GM23338 (cell line): Measurements from ENCODE around the gene SDHA. TPM values are rescaled to one million over a fixed set of nuclear protein-coding genes. Genes with fewer than 3 reads are reported as not detected.
"Not testable (repeated sequence)": the region's sequence is repeated elsewhere in the genome, so short reads cannot be mapped to it uniquely, and the experiment has no call there.

Experiments used
- ATAC-seq: fragments of 200-7000 bp; cut with Tn5 transposase; 3 replicates; pipeline ENCODE4 v1.9.1; 2020
- DNase-seq: peaks from one replicate; pipeline ENCODE4 v3.0.0-alpha.2; 2015; ENCODE audit warnings: low spot score
- H2AFZ ChIP-seq: fragments of 200-600 bp; sonication (generic); 2 replicates; pipeline ENCODE4 v1.8.0; 2016; ENCODE audit warnings: antibody characterized with exemption, mild to moderate bottlenecking, moderate library complexity
- H3F3A ChIP-seq: fragments of 200-600 bp; sonication (generic); replicated peaks from 2 replicates; pipeline ENCODE4 v1.8.0; 2017; ENCODE audit warnings: antibody characterized with exemption, mixed run types, low read depth
- H3K27ac ChIP-seq: fragments of 200-600 bp; sonication (generic); 2 replicates; pipeline ENCODE4 v1.6.1; 2016; ENCODE audit warnings: low read depth
- H3K27me3 ChIP-seq: fragments of 200-600 bp; sonication (generic); 2 replicates; pipeline ENCODE4 v1.8.0; 2016; ENCODE audit warnings: mild to moderate bottlenecking, mixed run types, moderate library complexity; ENCODE audit not compliant: insufficient read depth
- H3K36me3 ChIP-seq: fragments of 200-600 bp; sonication (generic); 2 replicates; pipeline ENCODE4 v1.8.0; 2016; ENCODE audit warnings: mild to moderate bottlenecking; ENCODE audit not compliant: insufficient read depth
- H3K4me1 ChIP-seq: fragments of 200-600 bp; sonication (generic); 2 replicates; pipeline ENCODE4 v1.8.0; 2016; ENCODE audit warnings: mild to moderate bottlenecking, moderate library complexity; ENCODE audit not compliant: insufficient read depth
- H3K4me2 ChIP-seq: fragments of 200-600 bp; sonication (generic); 2 replicates; pipeline ENCODE4 v1.7.1; 2017; ENCODE audit warnings: mixed run types
- H3K4me3 ChIP-seq: fragments of 200-600 bp; sonication (generic); 2 replicates; pipeline ENCODE4 v1.6.1; 2016; ENCODE audit warnings: mixed run types
- H3K79me2 ChIP-seq: fragments of 200-600 bp; sonication (generic); replicated peaks from 2 replicates; pipeline ENCODE4 v1.8.0; 2017; ENCODE audit warnings: mild to moderate bottlenecking; ENCODE audit not compliant: insufficient read depth
- H3K9me2 ChIP-seq: fragments of 200-600 bp; sonication (generic); 2 replicates; pipeline ENCODE4 v1.8.0; 2017; ENCODE audit not compliant: insufficient read depth
- H4K20me1 ChIP-seq: fragments of 200-600 bp; sonication (generic); replicated peaks from 2 replicates; pipeline ENCODE4 v1.8.0; 2017; ENCODE audit warnings: mild to moderate bottlenecking; ENCODE audit not compliant: insufficient read depth
- H3K27ac Mint-ChIP-seq: 2 replicates; pipeline ENCODE4 v1.8.0; 2020; ENCODE audit warnings: inconsistent platforms, mild to moderate bottlenecking, moderate library complexity, mixed read lengths
- H3K27me3 Mint-ChIP-seq: 3 replicates; pipeline ENCODE4 v1.8.0; 2022; ENCODE audit warnings: low read depth, mild to moderate bottlenecking, moderate library complexity, mixed read lengths, inconsistent platforms; ENCODE audit not compliant: insufficient read depth, poor library complexity
- H3K36me3 Mint-ChIP-seq: 3 replicates; pipeline ENCODE4 v1.8.0; 2021; ENCODE audit warnings: low read depth, mild to moderate bottlenecking, inconsistent platforms, moderate library complexity, mixed read lengths
- H3K4me1 Mint-ChIP-seq: 3 replicates; pipeline ENCODE4 v1.8.0; 2020; ENCODE audit warnings: mild to moderate bottlenecking, inconsistent platforms, mixed read lengths
- H3K4me3 Mint-ChIP-seq: 3 replicates; pipeline ENCODE4 v1.8.0; 2021; ENCODE audit warnings: moderate library complexity, mild to moderate bottlenecking, inconsistent platforms, mixed read lengths
- H3K9me3 Mint-ChIP-seq: 3 replicates; pipeline ENCODE4 v1.8.0; 2020; ENCODE audit warnings: moderate library complexity, mild to moderate bottlenecking, inconsistent platforms, mixed read lengths
- CREB1 ChIP-seq: fragments of 250-450 bp; sonication (Bioruptor Pico); IDR thresholded peaks from 2 replicates; pipeline ENCODE4 v1.5.0; 2020; ENCODE audit warnings: low read depth, mild to moderate bottlenecking, moderate library complexity
- CTCF ChIP-seq, 2 experiments: fragments of 200-600 bp in 1 of 2; sonication (generic) in 1 of 2; conservative IDR thresholded peaks; 2 replicates each; pipeline versions ENCODE4 v1.5.1 to v1.6.1; 2016 to 2017; ENCODE audit warnings: antibody characterized with exemption in 2 of 2, low read depth in 2 of 2, mild to moderate bottlenecking in 2 of 2, moderate library complexity in 1 of 2
- EZH2 ChIP-seq: fragments of 200-600 bp; sonication (generic); IDR thresholded peaks from one replicate; pipeline ENCODE4 v1.8.0; 2017; ENCODE audit warnings: antibody characterized with exemption, mild to moderate bottlenecking, low read depth; ENCODE audit not compliant: unreplicated experiment
- EZH2phosphoT487 ChIP-seq: fragments of 200-600 bp; sonication (generic); IDR thresholded peaks from one replicate; pipeline ENCODE4 v1.8.1; 2018; ENCODE audit warnings: antibody characterized with exemption; ENCODE audit not compliant: unreplicated experiment
- JUNB ChIP-seq: IDR thresholded peaks from one replicate; pipeline ENCODE4 v1.6.1; 2016; ENCODE audit warnings: antibody characterized with exemption; ENCODE audit not compliant: unreplicated experiment
- NANOG ChIP-seq: IDR thresholded peaks from 2 replicates; pipeline ENCODE4 v1.6.1; 2016; ENCODE audit warnings: antibody characterized with exemption, borderline replicate concordance
- POLR2AphosphoS5 ChIP-seq: IDR thresholded peaks from 2 replicates; pipeline ENCODE4 v1.6.1; 2016; ENCODE audit warnings: antibody characterized with exemption, low read depth
- REST ChIP-seq: IDR thresholded peaks from one replicate; pipeline ENCODE4 v1.6.1; 2018; ENCODE audit warnings: antibody characterized with exemption; ENCODE audit not compliant: unreplicated experiment
- STAT1 ChIP-seq: IDR thresholded peaks from one replicate; pipeline ENCODE4 v1.6.1; 2016; ENCODE audit warnings: antibody characterized with exemption; ENCODE audit not compliant: unreplicated experiment
- ZNF114 ChIP-seq: fragments of 250-450 bp; sonication (Bioruptor Pico); IDR thresholded peaks from 2 replicates; pipeline ENCODE4 v1.5.0; 2020; ENCODE audit warnings: mild to moderate bottlenecking, moderate library complexity
- ZNF331 ChIP-seq: fragments of 250-450 bp; sonication (Bioruptor Pico); IDR thresholded peaks from 2 replicates; pipeline ENCODE4 v1.5.0; 2020; ENCODE audit warnings: low read depth, mild to moderate bottlenecking, moderate library complexity
- ZNF462 ChIP-seq: fragments of 250-450 bp; sonication (Bioruptor Pico); IDR thresholded peaks from 2 replicates; pipeline ENCODE4 v1.5.0; 2020; ENCODE audit warnings: mild to moderate bottlenecking, moderate library complexity
- polyA plus RNA-seq: library from polyadenylated mRNA; unstranded; fragments of >200 nt; fragmentation: Nextera tagmentation; extraction: Ambion mirVana; gene quantifications from 2 replicates; pipeline ENCODE4 v1.2.1, GENCODE V29; 2016
- total RNA-seq: library from RNA; depleted of rRNA; stranded (reverse); fragments of >200 nt; shearing (Covaris generic); gene quantifications from 2 replicates; pipeline ENCODE4 v1.2.3, GENCODE V29; 2014

The SDHA gene
- total and polyA plus RNA-seq, 2 experiments from 2014 or later: 62.2 to 70.6 TPM

- H3K36me3 ChIP-seq: peaks cover 18% of the 10 kb centered on the region
- TF ChIP-seq NANOG (no peak), ZNF331 (no peak), EZH2phosphoT487 (no peak), CTCF (conservative IDR thresholded peaks at IDR 0.05; ENCODE audit: low read depth in 2 of 2) (no peak), JUNB (no peak), ZNF462 (no peak), POLR2AphosphoS5 (no peak), REST (no peak), CREB1 (CRISPR knock-in tag) (no peak), ZNF114 (CRISPR knock-in tag) (no peak), EZH2 (no peak), STAT1 (no peak)
- Mint-ChIP-seq H3K4me1 (peaks cover 3% of the 10 kb centered on the region; the same call in 1 of the 3 replicates), H3K27me3 (no peaks in the 10 kb centered on the region), H3K9me3 (no peaks in the 10 kb centered on the region), H3K27ac (no peak overlapping the region), H3K4me3 (no peak overlapping the region), H3K36me3 (peaks cover 75% of the 10 kb centered on the region)
- no peaks in the 10 kb centered on the region for H3K79me2 ChIP-seq
- H3K27me3 ChIP-seq: no peaks in the 10 kb centered on the region
- H3K27ac ChIP-seq: no peak overlapping the region
- peaks cover 7% of the 10 kb centered on the region; the same call in 1 of the 2 replicates for H3K4me1 ChIP-seq
- no peaks in the 10 kb centered on the region for H3K9me2 ChIP-seq
- no peaks in the 10 kb centered on the region for H3F3A ChIP-seq
- no peaks in the 10 kb centered on the region for H4K20me1 ChIP-seq
- ATAC-seq (no peak), DNase-seq (no peak)
- no peak overlapping the region for H3K4me3 ChIP-seq
- H3K4me2 ChIP-seq: no peak overlapping the region
- H2AFZ ChIP-seq: no peak overlapping the region
Observed at GRCh38 chr5:231661-232060, 13.5 kb downstream of the SDHA start.

DNA sequence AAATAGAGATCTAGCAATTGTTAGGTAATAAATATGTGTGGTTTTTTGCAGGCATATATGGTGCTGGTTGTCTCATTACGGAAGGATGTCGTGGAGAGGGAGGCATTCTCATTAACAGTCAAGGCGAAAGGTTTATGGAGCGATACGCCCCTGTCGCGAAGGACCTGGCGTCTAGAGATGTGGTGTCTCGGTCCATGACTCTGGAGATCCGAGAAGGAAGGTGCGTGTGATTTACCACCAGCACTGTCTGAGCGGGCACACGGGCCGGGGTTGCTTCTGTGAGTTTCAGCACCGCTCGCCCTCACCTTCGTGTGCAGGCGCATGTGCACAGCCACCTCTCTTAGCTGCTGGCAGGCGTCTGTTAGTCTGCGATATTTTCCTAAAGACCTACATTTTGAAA lies 15.3 kb downstream of the SDHA start:
- not testable (repeated sequence) for H3F3A ChIP-seq, H3K4me3 Mint-ChIP-seq, H2AFZ ChIP-seq, H3K27me3 ChIP-seq, H3K9me3 Mint-ChIP-seq, H4K20me1 ChIP-seq, H3K4me2 ChIP-seq, H3K27ac Mint-ChIP-seq, H3K4me1 ChIP-seq, H3K4me1 Mint-ChIP-seq, H3K27me3 Mint-ChIP-seq, ATAC-seq, DNase-seq, H3K79me2 ChIP-seq, H3K9me2 ChIP-seq, H3K27ac ChIP-seq, H3K4me3 ChIP-seq
- peaks cover 14% of the 10 kb centered on the region for H3K36me3 ChIP-seq
- H3K36me3 Mint-ChIP-seq: peaks cover 73% of the 10 kb centered on the region
